Ovary (tissue), 9 donors: ENCODE results near the gene FA2H. TPM values are rescaled to one million over a fixed set of nuclear protein-coding genes. Genes with fewer than 3 reads are reported as not detected.

Experiments
- DNase-seq, 5 donors: peaks; one replicate each; pipeline ENCODE4 v3.0.0-alpha.2; 2019 to 2020
- H3K27ac ChIP-seq, 2 donors: fragments of 200-600 bp; one replicate each; pipeline versions ENCODE4 v1.5.1 to v1.8.0; 2019 to 2022
- H3K27me3 ChIP-seq: fragments of 200-600 bp; one replicate; pipeline ENCODE4 v1.8.0; 2022
- H3K36me3 ChIP-seq: fragments of 200-600 bp; sonication (generic); one replicate; pipeline ENCODE4 v1.5.1; 2019
- H3K4me1 ChIP-seq: one replicate; pipeline ENCODE4 v1.8.1; 2013; ENCODE audit warnings: mild to moderate bottlenecking, moderate library complexity; ENCODE audit not compliant: insufficient read depth
- H3K4me3 ChIP-seq: fragments of 200-600 bp; sonication (generic); one replicate; pipeline ENCODE4 v1.5.1; 2017
- H3K9me3 ChIP-seq, 2 donors: fragments of 200-600 bp in 1 of 2; sonication (generic) in 1 of 2; one replicate each; pipeline versions ENCODE4 v1.5.1 to v1.8.1; 2013 to 2019; ENCODE audit warnings: mild to moderate bottlenecking in 1 of 2, moderate library complexity in 1 of 2
- CTCF ChIP-seq, 3 donors: fragments of 450-650 bp in 2 of 3; fragments of 200-600 bp in 1 of 3; IDR thresholded peaks; one replicate each; pipeline versions ENCODE4 v1.5.1 to v1.8.0; 2016 to 2022; ENCODE audit warnings: antibody characterized with exemption in 3 of 3, mild to moderate bottlenecking in 1 of 3
- EP300 ChIP-seq: sonication (generic); formaldehyde crosslinking; IDR thresholded peaks from one replicate; pipeline ENCODE4 v1.6.1; 2017; ENCODE audit warnings: antibody characterized with exemption
- POLR2A ChIP-seq: fragments of 450-650 bp; IDR thresholded peaks from one replicate; pipeline ENCODE4 v1.6.1; 2017; ENCODE audit warnings: antibody characterized with exemption, mild to moderate bottlenecking, moderate library complexity
- whole genome bisulfite sequencing, 3 donors: extraction: QIAGEN DNeasy Blood & Tissue Kit in 1 of 3; methylation state at CpG; one replicate each; pipeline versions ENCODE4 v1.1.5 to v1.1.7; 2013 to 2017; 5-methylcytosine and 5-hydroxymethylcytosine counted together
- intact Hi-C, 4 donors: fragments of 100-400 bp; cut with DNase I; formaldehyde crosslinking; loops; one replicate each; pipeline versions ENCODE4 v1.11.0 to v1.15.1; 2022 to 2023
- polyA plus RNA-seq, 2 donors: library from polyadenylated mRNA; stranded (reverse); fragments of 200-250 nt in 1 of 2; fragments of 350-450 nt in 1 of 2; fragmentation: Illumina TruSeq in 1 of 2; extraction: RNeasy Lipid Tissue Mini Kit (QIAGEN cat#74804) in 1 of 2; gene quantifications; one replicate each; pipeline ENCODE4 v1.2.3, GENCODE V29; 2013 to 2014
- total RNA-seq, 7 donors: library from RNA; depleted of rRNA in 2 of 7; stranded (reverse); fragments of >200 nt in 2 of 7; fragmentation: NEBNext Ultra II Directional in 3 of 7; extraction: Animal tissue kit (Norgen Biotek cat#: 25700) in 3 of 7; gene quantifications; one replicate each; pipeline versions ENCODE4 v1.1.0 to v1.2.4, GENCODE V29; 2016 to 2023
- donor health status: DM: no; HTN: no; CAD: no; lungs with moderate emphysema.
- donor health status: DM: no; HTN: no; CAD: no.
- donor health status: Bipolar disorder and iron deficiency.
- donor health status: DM: yes; HTN: yes; CAD: no.
- donor health status: DM: no; HTN: no; CAD: no.
- donor health status: DM: yes; HTN: yes; CAD: no.

The FA2H gene
- total and polyA plus RNA-seq, 9 donors = 0.02 to 1.3 (median 0.49) TPM; not detected in 3

- H3K4me3 ChIP-seq = no peak overlapping the region
- no peaks in the 10 kb centered on the region for H3K36me3 ChIP-seq
- H3K9me3 ChIP-seq = no peaks in the 10 kb centered on the region
- intact Hi-C loops = no loop called here
- 75 to 84% (median 78%) methylated on average over 8 of the region's 8 CpGs for WGBS, 3 donors
- peaks cover 7% of the 10 kb centered on the region for H3K4me1 ChIP-seq
- no peaks in the 10 kb centered on the region for H3K27me3 ChIP-seq
- no peak for TF ChIP-seq CTCF (IDR thresholded peaks at IDR 0.05)
- TF ChIP-seq POLR2A = no peak
- TF ChIP-seq EP300 = no peak
- no peak for DNase-seq
- H3K27ac ChIP-seq = no peak overlapping the region
Observed at GRCh38 chr16:74778646-74779045, 4.0 kb upstream of the FA2H start.

- Histone ChIP-seq H3K27me3 (no peaks in the 10 kb centered on the region), H3K36me3 (no peaks in the 10 kb centered on the region), H3K4me3 (no peak overlapping the region), H3K27ac (no peak overlapping the region), H3K4me1 (peaks cover 7% of the 10 kb centered on the region), H3K9me3 (no peaks in the 10 kb centered on the region)
- TF ChIP-seq POLR2A (no peak), EP300 (no peak), CTCF (IDR thresholded peaks at IDR 0.05) (no peak)
- WGBS, 3 donors = 85 to 87% (median 86%) methylated on average over 2 of the region's 2 CpGs
- intact Hi-C loops = no loop called here
- no peak for DNase-seq
Observed at GRCh38 chr16:74776926-74777325, 2.3 kb upstream of the FA2H start.

GRCh38 chr16:74775255-74775654, 635 bp upstream of the FA2H start:
- Histone ChIP-seq H3K27me3 (no peaks in the 10 kb centered on the region), H3K4me1 (peaks cover 7% of the 10 kb centered on the region), H3K36me3 (no peaks in the 10 kb centered on the region), H3K27ac (no peak overlapping the region), H3K4me3 (no peak overlapping the region), H3K9me3 (no peaks in the 10 kb centered on the region)
- TF ChIP-seq EP300 (no peak), POLR2A (no peak), CTCF (IDR thresholded peaks at IDR 0.05) (no peak)
- WGBS, 3 donors = 65 to 69% (median 69%) methylated on average over 5 of the region's 5 CpGs
- intact Hi-C loops = no loop called here
- DNase-seq = no peak

- Histone ChIP-seq H3K27ac (no peak overlapping the region), H3K4me1 (peaks cover 7% of the 10 kb centered on the region), H3K36me3 (no peaks in the 10 kb centered on the region), H3K4me3 (no peak overlapping the region), H3K9me3 (no peaks in the 10 kb centered on the region), H3K27me3 (no peaks in the 10 kb centered on the region)
- DNase-seq = no peak
- WGBS, 3 donors = 42 to 48% (median 47%) methylated on average over 14 of the region's 14 CpGs
- TF ChIP-seq CTCF (IDR thresholded peaks at IDR 0.05) = no peak
- no peak for TF ChIP-seq POLR2A
- no peak for TF ChIP-seq EP300
- intact Hi-C loops = no loop called here
Observed at GRCh38 chr16:74773446-74774222, 986 bp downstream of the FA2H start.
